ENCODE measurements around the gene PDSS2. TPM values are rescaled to one million over a fixed set of nuclear protein-coding genes. Genes with fewer than 3 reads are reported as not detected.
"Not testable (repeated sequence)": the region's sequence is repeated elsewhere in the genome, so short reads cannot be mapped to it uniquely, and the experiment has no call there.

Gene PDSS2
- total RNA-seq, 1 experiment from 2014 or later, result 16.1 TPM

DNA sequence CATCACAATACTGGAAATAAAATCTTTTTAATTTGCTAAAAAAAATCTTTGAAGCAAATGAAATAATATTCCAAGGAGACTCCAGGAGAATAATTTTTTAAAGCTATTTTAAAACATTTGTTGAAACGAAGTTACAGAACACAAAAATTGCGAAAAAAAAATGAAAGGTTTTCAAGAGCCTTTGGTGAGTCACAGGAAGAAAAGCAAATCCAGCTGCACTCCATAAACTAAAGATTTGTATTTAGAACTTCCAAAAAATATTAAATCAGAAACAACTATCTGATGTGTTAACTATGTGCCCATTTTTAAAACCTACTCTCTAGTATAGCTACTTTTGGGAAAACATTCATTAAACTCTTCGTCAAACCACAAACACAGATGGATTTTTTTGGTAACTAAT is 23.6 kb downstream of the PDSS2 start:
- CTCF ChIA-PET, result no interaction called here
- TF ChIP-seq EZH2 (IDR thresholded peaks at IDR 0.05; ENCODE audit: borderline replicate concordance, low read depth, low read length, poor library complexity, severe bottlenecking), result no peak
- TF ChIP-seq, protein P1, sequence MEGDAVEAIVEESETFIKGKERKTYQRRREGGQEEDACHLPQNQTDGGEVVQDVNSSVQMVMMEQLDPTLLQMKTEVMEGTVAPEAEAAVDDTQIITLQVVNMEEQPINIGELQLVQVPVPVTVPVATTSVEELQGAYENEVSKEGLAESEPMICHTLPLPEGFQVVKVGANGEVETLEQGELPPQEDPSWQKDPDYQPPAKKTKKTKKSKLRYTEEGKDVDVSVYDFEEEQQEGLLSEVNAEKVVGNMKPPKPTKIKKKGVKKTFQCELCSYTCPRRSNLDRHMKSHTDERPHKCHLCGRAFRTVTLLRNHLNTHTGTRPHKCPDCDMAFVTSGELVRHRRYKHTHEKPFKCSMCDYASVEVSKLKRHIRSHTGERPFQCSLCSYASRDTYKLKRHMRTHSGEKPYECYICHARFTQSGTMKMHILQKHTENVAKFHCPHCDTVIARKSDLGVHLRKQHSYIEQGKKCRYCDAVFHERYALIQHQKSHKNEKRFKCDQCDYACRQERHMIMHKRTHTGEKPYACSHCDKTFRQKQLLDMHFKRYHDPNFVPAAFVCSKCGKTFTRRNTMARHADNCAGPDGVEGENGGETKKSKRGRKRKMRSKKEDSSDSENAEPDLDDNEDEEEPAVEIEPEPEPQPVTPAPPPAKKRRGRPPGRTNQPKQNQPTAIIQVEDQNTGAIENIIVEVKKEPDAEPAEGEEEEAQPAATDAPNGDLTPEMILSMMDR (conservative IDR thresholded peaks at IDR 0.05; ENCODE audit: low read depth, low read length), result no peak
- Histone ChIP-seq H3K27me3 (replicated peaks; ENCODE audit: insufficient read depth, low read depth, low read length, poor library complexity) (no peaks in the 10 kb centered on the region), H3K4me3 (ENCODE audit: low read depth, low read length, poor library complexity, severe bottlenecking) (no peak overlapping the region), H3K27ac (ENCODE audit: low read depth, low read length, poor library complexity, severe bottlenecking) (no peak overlapping the region), H3K4me1 (ENCODE audit: insufficient read depth, low read length, poor library complexity, severe bottlenecking) (no peaks in the 10 kb centered on the region), H3K9me3 (ENCODE audit: low read depth, low read length, poor library complexity, severe bottlenecking) (no peaks in the 10 kb centered on the region), H3K36me3 (ENCODE audit: insufficient read depth, low read length, poor library complexity, severe bottlenecking) (no peaks in the 10 kb centered on the region)
- intact Hi-C loops (cut with micrococcal nuclease; ENCODE audit: unreplicated experiment), result no loop called here
- BruUV-seq (replicated peaks), result no TSS peak
- no peak for DNase-seq (ENCODE audit: low spot score)
- POLR2A ChIA-PET (ENCODE audit: low non-redundant PET), result no interaction called here

DNA sequence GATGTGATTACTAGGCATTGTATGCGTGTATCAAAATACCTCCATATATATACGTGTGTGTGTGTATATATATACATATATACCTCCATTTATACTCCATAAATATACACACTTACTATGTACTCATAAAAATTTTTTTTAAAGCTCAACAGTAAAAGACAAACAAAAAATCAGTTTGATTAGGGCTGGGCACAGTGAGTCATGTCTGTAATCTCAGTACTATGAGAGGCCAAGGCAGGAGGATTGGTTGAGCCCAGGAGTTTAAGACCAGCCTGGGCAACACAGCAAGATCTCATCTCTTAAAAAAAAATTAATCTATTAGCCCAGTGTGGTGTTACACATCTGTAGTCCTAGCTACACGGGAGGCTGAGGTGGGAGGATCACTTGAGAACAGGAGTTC is 24.6 kb downstream of the PDSS2 start:
- no peak overlapping the region for H3K27ac ChIP-seq (ENCODE audit: low read depth, low read length, poor library complexity, severe bottlenecking)
- no peaks in the 10 kb centered on the region for H3K4me1 ChIP-seq (ENCODE audit: insufficient read depth, low read length, poor library complexity, severe bottlenecking)
- ChIA-PET CTCF (interaction anchor here (0.5 kb wide), 1 partner anchor 208 kb away, joined by 6 read pairs; no protein-coding TSS in a partner anchor), POLR2A (ENCODE audit: low non-redundant PET) (interaction anchor here (0.6 kb wide), 1 partner anchor 104 kb away, joined by 7 read pairs; no protein-coding TSS in a partner anchor)
- intact Hi-C loops (cut with micrococcal nuclease; ENCODE audit: unreplicated experiment), result no loop called here
- no peaks in the 10 kb centered on the region for H3K36me3 ChIP-seq (ENCODE audit: insufficient read depth, low read length, poor library complexity, severe bottlenecking)
- H3K4me3 ChIP-seq (ENCODE audit: low read depth, low read length, poor library complexity, severe bottlenecking), result no peak overlapping the region
- DNase-seq (ENCODE audit: low spot score), result no peak
- no peaks in the 10 kb centered on the region for H3K9me3 ChIP-seq (ENCODE audit: low read depth, low read length, poor library complexity, severe bottlenecking)
- BruUV-seq (replicated peaks), result no TSS peak
- no peaks in the 10 kb centered on the region for H3K27me3 ChIP-seq (replicated peaks; ENCODE audit: insufficient read depth, low read depth, low read length, poor library complexity)
- TF ChIP-seq, protein P1 (conservative IDR thresholded peaks at IDR 0.05; ENCODE audit: low read depth, low read length), result no peak
- TF ChIP-seq EZH2 (IDR thresholded peaks at IDR 0.05; ENCODE audit: borderline replicate concordance, low read depth, low read length, poor library complexity, severe bottlenecking), result no peak

DNA sequence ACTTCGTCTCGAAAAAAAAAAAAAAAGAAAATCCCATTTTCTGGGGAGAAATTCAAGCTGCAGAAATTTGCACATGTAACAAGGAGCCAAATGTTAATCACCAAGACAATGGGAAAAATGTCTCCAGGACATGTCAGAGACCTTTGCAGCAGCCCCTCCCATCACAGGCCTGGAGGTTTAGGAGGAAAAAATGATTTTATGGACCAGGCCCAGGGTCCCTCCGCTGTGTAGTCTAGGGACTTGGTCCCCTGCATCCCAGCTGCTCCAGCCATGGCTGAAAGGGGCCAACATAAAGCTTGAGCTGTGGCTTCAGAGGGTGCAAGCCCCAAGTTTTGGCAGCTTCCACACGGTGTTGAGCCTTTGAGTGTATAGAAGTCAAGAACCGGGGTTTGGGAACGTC is 33.4 kb downstream of the PDSS2 start:
- H3K36me3 ChIP-seq (ENCODE audit: insufficient read depth, low read length, poor library complexity, severe bottlenecking); H3K4me3 ChIP-seq (ENCODE audit: low read depth, low read length, poor library complexity, severe bottlenecking); DNase-seq (ENCODE audit: low spot score); H3K27ac ChIP-seq (ENCODE audit: low read depth, low read length, poor library complexity, severe bottlenecking); intact Hi-C loops (cut with micrococcal nuclease; ENCODE audit: unreplicated experiment); BruUV-seq (replicated peaks); POLR2A ChIA-PET (ENCODE audit: low non-redundant PET); H3K27me3 ChIP-seq (replicated peaks; ENCODE audit: insufficient read depth, low read depth, low read length, poor library complexity); CTCF ChIA-PET: not testable (repeated sequence)
- Histone ChIP-seq H3K9me3 (ENCODE audit: low read depth, low read length, poor library complexity, severe bottlenecking) (peaks cover 15% of the 10 kb centered on the region), H3K4me1 (ENCODE audit: insufficient read depth, low read length, poor library complexity, severe bottlenecking) (peaks cover 20% of the 10 kb centered on the region)

DNA sequence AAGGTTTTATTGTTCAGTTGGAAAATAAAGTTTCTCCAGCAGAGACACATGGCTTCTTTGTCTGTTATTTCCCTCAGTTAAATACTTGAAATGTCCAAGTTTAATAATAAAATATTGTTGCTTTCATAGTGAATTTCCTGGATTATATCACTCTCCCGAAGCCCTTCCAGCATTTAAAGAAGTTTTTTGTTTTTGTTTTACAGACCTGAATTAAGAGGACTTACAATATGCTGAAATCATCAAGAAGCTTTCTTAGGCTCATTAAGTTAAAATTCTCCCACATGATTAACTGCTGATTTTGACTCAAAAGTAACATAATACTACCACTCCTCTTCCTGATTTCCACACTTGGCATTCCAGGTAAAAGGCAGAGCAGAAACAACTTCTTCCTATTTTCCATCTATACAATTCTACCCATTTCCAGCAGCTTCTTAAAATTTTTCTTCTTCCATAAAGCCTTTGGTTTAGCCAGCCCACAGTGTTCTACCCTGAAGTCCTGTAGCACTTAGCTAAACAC is 35.8 kb downstream of the PDSS2 start:
- Histone ChIP-seq H3K4me3 (ENCODE audit: low read depth, low read length, poor library complexity, severe bottlenecking) (no peak overlapping the region), H3K27ac (ENCODE audit: low read depth, low read length, poor library complexity, severe bottlenecking) (peak overlapping the region; percentile 21), H3K36me3 (ENCODE audit: insufficient read depth, low read length, poor library complexity, severe bottlenecking) (no peaks in the 10 kb centered on the region), H3K27me3 (replicated peaks; ENCODE audit: insufficient read depth, low read depth, low read length, poor library complexity) (no peaks in the 10 kb centered on the region), H3K4me1 (ENCODE audit: insufficient read depth, low read length, poor library complexity, severe bottlenecking) (peaks cover 20% of the 10 kb centered on the region), H3K9me3 (ENCODE audit: low read depth, low read length, poor library complexity, severe bottlenecking) (peaks cover 15% of the 10 kb centered on the region)
- TF ChIP-seq, protein P1 (conservative IDR thresholded peaks at IDR 0.05; ENCODE audit: low read depth, low read length), result no peak
- no peak for TF ChIP-seq EZH2 (IDR thresholded peaks at IDR 0.05; ENCODE audit: borderline replicate concordance, low read depth, low read length, poor library complexity, severe bottlenecking)
- DNase-seq (ENCODE audit: low spot score), result peak; percentile 5
- intact Hi-C loops (cut with micrococcal nuclease; ENCODE audit: unreplicated experiment), result no loop called here
- ChIA-PET POLR2A (ENCODE audit: low non-redundant PET) (no interaction called here), CTCF (no interaction called here)
- BruUV-seq (replicated peaks), result no TSS peak
